AML-193 (cell line): ENCODE data around the gene LMOD3.
A peak's percentile ranks its signal among the peaks of the same experiment; 100 is the strongest.

Experiments
- DNase-seq, 2 experiments: peaks; one replicate each; lab custom pipeline; 2025; lab: John Stamatoyannopoulos, UW

Gene LMOD3

GRCh38 chr3:69058180-69058946 lies 64.0 kb downstream of the LMOD3 start:
- peak; percentile 86 to 87 for DNase-seq
